ENCODE measurements around the gene KLF4.

KLF4 gene

GRCh38 chr9:107478805-107479204 is 10.8 kb downstream of the KLF4 start:
- Histone ChIP-seq H3K36me3 (no peaks in the 10 kb centered on the region), H3K4me1 (no peaks in the 10 kb centered on the region), H3K27ac (no peak overlapping the region), H3K27me3 (no peaks in the 10 kb centered on the region), H3K4me3 (no peak overlapping the region), H3K9me3 (no peaks in the 10 kb centered on the region)
- DNase-seq = no peak
- intact Hi-C loops (cut with DNase I; ENCODE audit: low total_unique reads) = no loop called here
- no peak for TF ChIP-seq CTCF (IDR thresholded peaks at IDR 0.05)

GRCh38 chr9:107474124-107474523 is 15.4 kb downstream of the KLF4 start:
- intact Hi-C loops (cut with DNase I; ENCODE audit: low total_unique reads) = no loop called here
- TF ChIP-seq CTCF (IDR thresholded peaks at IDR 0.05) = no peak
- no peak overlapping the region for H3K27ac ChIP-seq
- no peaks in the 10 kb centered on the region for H3K27me3 ChIP-seq
- H3K4me3 ChIP-seq = no peak overlapping the region
- no peaks in the 10 kb centered on the region for H3K36me3 ChIP-seq
- no peaks in the 10 kb centered on the region for H3K4me1 ChIP-seq
- DNase-seq = no peak
- H3K9me3 ChIP-seq = no peaks in the 10 kb centered on the region

GRCh38 chr9:107472581-107473340 is 16.8 kb downstream of the KLF4 start:
- no peaks in the 10 kb centered on the region for H3K27me3 ChIP-seq
- H3K4me3 ChIP-seq = no peak overlapping the region
- no peak for TF ChIP-seq CTCF (IDR thresholded peaks at IDR 0.05)
- no peaks in the 10 kb centered on the region for H3K9me3 ChIP-seq
- intact Hi-C loops (cut with DNase I; ENCODE audit: low total_unique reads) = no loop called here
- DNase-seq = no peak
- no peak overlapping the region for H3K27ac ChIP-seq
- H3K4me1 ChIP-seq = no peaks in the 10 kb centered on the region
- H3K36me3 ChIP-seq = no peaks in the 10 kb centered on the region

- Histone ChIP-seq H3K27me3 (no peaks in the 10 kb centered on the region), H3K4me3 (no peak overlapping the region), H3K36me3 (no peaks in the 10 kb centered on the region), H3K9me3 (no peaks in the 10 kb centered on the region), H3K27ac (no peak overlapping the region), H3K4me1 (no peaks in the 10 kb centered on the region)
- TF ChIP-seq CTCF (IDR thresholded peaks at IDR 0.05) = no peak
- no peak for DNase-seq
- intact Hi-C loops (cut with DNase I; ENCODE audit: low total_unique reads) = no loop called here
Observed at GRCh38 chr9:107471552-107471951, 18.0 kb downstream of the KLF4 start.

GRCh38 chr9:107467416-107467815 is 22.2 kb downstream of the KLF4 start:
- no peak for TF ChIP-seq CTCF (IDR thresholded peaks at IDR 0.05)
- H3K9me3 ChIP-seq = no peaks in the 10 kb centered on the region
- H3K4me3 ChIP-seq = no peak overlapping the region
- intact Hi-C loops (cut with DNase I; ENCODE audit: low total_unique reads) = loop anchor here (5.0 kb wide), 1 partner anchor 1100 kb away; no protein-coding TSS in a partner anchor
- peaks cover 0 to 3% of the 10 kb centered on the region in 2 donors for H3K27me3 ChIP-seq
- DNase-seq = no peak
- no peak overlapping the region for H3K27ac ChIP-seq
- peaks cover 0 to 14% (median 8%) of the 10 kb centered on the region in 4 donors for H3K4me1 ChIP-seq
- H3K36me3 ChIP-seq = no peaks in the 10 kb centered on the region

Data from tibial artery (tissue), 4 donors.